Natural killer cell (primary cell): ENCODE results near the gene SLC24A3. TPM values are rescaled to one million over a fixed set of nuclear protein-coding genes. Genes with fewer than 3 reads are reported as not detected.
A peak's percentile ranks its signal among the peaks of the same experiment; 100 is the strongest.

Source experiments
- ATAC-seq, 3 donors: fragments of 150-1000 bp in 2 of 3; fragments of 200-7000 bp in 1 of 3; cut with Tn5 transposase; 1 replicate in 1 of 3; 2 replicates in 2 of 3; pipeline ENCODE4 v1.10.0; 2021; ENCODE audit warnings: mild to moderate bottlenecking in 2 of 3, moderate library complexity in 2 of 3
- DNase-seq, 2 donors: peaks; one replicate each; pipeline versions ENCODE4 v3.0.0 to v3.0.0-alpha.2; 2013 to 2021; ENCODE audit warnings: mixed read lengths in 1 of 2
- H3K27ac ChIP-seq: one replicate; pipeline ENCODE4 v1.5.1; 2013; ENCODE audit warnings: mild to moderate bottlenecking, low read length
- H3K27me3 ChIP-seq: one replicate; pipeline ENCODE4 v1.6.1; 2013; ENCODE audit warnings: low read length; ENCODE audit not compliant: control insufficient read depth, insufficient read depth
- H3K36me3 ChIP-seq: one replicate; pipeline ENCODE4 v1.6.1; 2013; ENCODE audit warnings: low read length; ENCODE audit not compliant: control insufficient read depth, insufficient read depth
- H3K4me1 ChIP-seq: one replicate; pipeline ENCODE4 v1.6.1; 2013; ENCODE audit warnings: low read length; ENCODE audit not compliant: control insufficient read depth, insufficient read depth
- H3K4me3 ChIP-seq: one replicate; pipeline ENCODE4 v1.5.1; 2013; ENCODE audit warnings: low read length
- H3K9me3 ChIP-seq: one replicate; pipeline ENCODE4 v1.6.1; 2013; ENCODE audit warnings: low read length; ENCODE audit not compliant: control insufficient read depth, insufficient read depth
- H3K27ac Mint-ChIP-seq, 2 donors: one replicate each; pipeline ENCODE4 v1.8.0; 2022; ENCODE audit warnings: mild to moderate bottlenecking in 2 of 2, mixed read lengths in 2 of 2, moderate library complexity in 1 of 2
- H3K27me3 Mint-ChIP-seq, 2 donors: one replicate each; pipeline ENCODE4 v1.8.0; 2022; ENCODE audit warnings: low read depth in 2 of 2, mixed read lengths in 2 of 2
- H3K36me3 Mint-ChIP-seq: one replicate; pipeline ENCODE4 v1.8.0; 2022; ENCODE audit warnings: mixed read lengths
- H3K4me1 Mint-ChIP-seq, 2 donors: one replicate each; pipeline ENCODE4 v1.8.0; 2022; ENCODE audit warnings: mixed read lengths in 2 of 2
- H3K4me3 Mint-ChIP-seq: one replicate; pipeline ENCODE4 v1.8.0; 2022; ENCODE audit warnings: mild to moderate bottlenecking, moderate library complexity, mixed read lengths
- H3K9me3 Mint-ChIP-seq, 2 donors: one replicate each; pipeline ENCODE4 v1.8.0; 2022; ENCODE audit warnings: mixed read lengths in 2 of 2
- WGBS: methylation state at CpG from one replicate; pipeline ENCODE4 v1.1.7; 2013; ENCODE audit warnings: missing lambda C conversion rate; ENCODE audit not compliant: insufficient coverage; 5-methylcytosine and 5-hydroxymethylcytosine counted together
- intact Hi-C: fragments of 100-400 bp; cut with micrococcal nuclease; formaldehyde crosslinking; loops from one replicate; pipeline ENCODE4 v1.14.2; 2022
- total RNA-seq, 4 donors: library from RNA; stranded (reverse); fragments of 120-200 nt in 1 of 4; gene quantifications; one replicate each; pipeline versions ENCODE4 v1.2.3 to v1.2.4, GENCODE V29; 2013 to 2022
- TF ChIP-seq, protein P1 (sequence below): fragments of 200-600 bp; IDR thresholded peaks from one replicate; pipeline ENCODE4 v1.8.0; 2022; ENCODE audit warnings: antibody characterized with exemption

Gene SLC24A3
- total RNA-seq, 3 donors from 2014 or later (not counting 1 experiment from before 2014, with no cell fraction given): 0.09 to 5.5 (median 0.99) TPM

DNA sequence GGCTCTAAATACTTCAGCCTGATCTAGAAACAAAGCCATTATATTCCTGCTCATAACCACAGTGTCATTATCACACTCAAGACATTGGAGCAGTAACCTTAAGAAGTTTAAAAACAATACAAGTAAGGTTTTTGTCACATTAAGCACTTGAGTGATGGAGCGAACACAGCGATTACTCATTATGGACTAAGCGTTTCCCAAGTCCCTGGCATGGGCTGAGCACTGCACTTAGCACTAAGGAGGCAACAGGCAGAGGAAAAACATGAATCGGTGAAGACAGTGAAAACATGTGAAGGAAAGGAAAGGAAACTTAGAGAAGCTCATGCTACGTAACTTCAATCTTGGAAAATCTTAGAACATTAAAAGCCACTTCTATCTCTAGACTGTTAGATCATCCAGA, 108.7 kb downstream of the SLC24A3 start:
- no peak overlapping the region for H3K4me3 Mint-ChIP-seq
- H3K9me3 Mint-ChIP-seq: no peaks in the 10 kb centered on the region
- H3K4me3 ChIP-seq: no peak overlapping the region
- DNase-seq (no peak), ATAC-seq (no peak)
- WGBS: 95% methylated on average over 4 of the region's 5 CpGs
- H3K4me1 ChIP-seq: peaks cover 12% of the 10 kb centered on the region
- TF ChIP-seq, protein P1, sequence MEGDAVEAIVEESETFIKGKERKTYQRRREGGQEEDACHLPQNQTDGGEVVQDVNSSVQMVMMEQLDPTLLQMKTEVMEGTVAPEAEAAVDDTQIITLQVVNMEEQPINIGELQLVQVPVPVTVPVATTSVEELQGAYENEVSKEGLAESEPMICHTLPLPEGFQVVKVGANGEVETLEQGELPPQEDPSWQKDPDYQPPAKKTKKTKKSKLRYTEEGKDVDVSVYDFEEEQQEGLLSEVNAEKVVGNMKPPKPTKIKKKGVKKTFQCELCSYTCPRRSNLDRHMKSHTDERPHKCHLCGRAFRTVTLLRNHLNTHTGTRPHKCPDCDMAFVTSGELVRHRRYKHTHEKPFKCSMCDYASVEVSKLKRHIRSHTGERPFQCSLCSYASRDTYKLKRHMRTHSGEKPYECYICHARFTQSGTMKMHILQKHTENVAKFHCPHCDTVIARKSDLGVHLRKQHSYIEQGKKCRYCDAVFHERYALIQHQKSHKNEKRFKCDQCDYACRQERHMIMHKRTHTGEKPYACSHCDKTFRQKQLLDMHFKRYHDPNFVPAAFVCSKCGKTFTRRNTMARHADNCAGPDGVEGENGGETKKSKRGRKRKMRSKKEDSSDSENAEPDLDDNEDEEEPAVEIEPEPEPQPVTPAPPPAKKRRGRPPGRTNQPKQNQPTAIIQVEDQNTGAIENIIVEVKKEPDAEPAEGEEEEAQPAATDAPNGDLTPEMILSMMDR: no peak
- H3K36me3 ChIP-seq: no peaks in the 10 kb centered on the region
- peaks cover 17 to 23% of the 10 kb centered on the region in 2 donors for H3K4me1 Mint-ChIP-seq
- H3K36me3 Mint-ChIP-seq: no peaks in the 10 kb centered on the region
- H3K27ac Mint-ChIP-seq: no peak overlapping the region
- H3K27me3 Mint-ChIP-seq: peaks cover 0 to 2% of the 10 kb centered on the region in 2 donors
- no peaks in the 10 kb centered on the region for H3K9me3 ChIP-seq
- intact Hi-C loops: no loop called here
- no peak overlapping the region for H3K27ac ChIP-seq
- no peaks in the 10 kb centered on the region for H3K27me3 ChIP-seq

- intact Hi-C loops: no loop called here
- Histone ChIP-seq H3K9me3 (no peaks in the 10 kb centered on the region), H3K36me3 (no peaks in the 10 kb centered on the region), H3K27ac (no peak overlapping the region), H3K4me3 (no peak overlapping the region), H3K27me3 (no peaks in the 10 kb centered on the region), H3K4me1 (peaks cover 10% of the 10 kb centered on the region)
- Mint-ChIP-seq H3K9me3 (no peaks in the 10 kb centered on the region), H3K4me1 (peaks cover 11 to 17% of the 10 kb centered on the region in 2 donors), H3K36me3 (no peaks in the 10 kb centered on the region), H3K4me3 (no peak overlapping the region), H3K27me3 (peaks cover 0 to 2% of the 10 kb centered on the region in 2 donors), H3K27ac (no peak overlapping the region)
- WGBS: 78% methylated on average over 5 of the region's 12 CpGs
- DNase-seq (no peak), ATAC-seq (no peak)
- TF ChIP-seq, protein P1: no peak
Observed at GRCh38 chr20:19322061-19322985, 109.9 kb downstream of the SLC24A3 start.

GRCh38 chr20:19327401-19327800, 115.0 kb downstream of the SLC24A3 start:
- TF ChIP-seq, protein P1: no peak
- H3K9me3 Mint-ChIP-seq: peaks cover 0 to 2% of the 10 kb centered on the region in 2 donors
- H3K4me1 ChIP-seq: no peaks in the 10 kb centered on the region
- ATAC-seq (peak in 2 of 3 donors; percentile 7 to 25), DNase-seq (no peak)
- no peak overlapping the region for H3K27ac ChIP-seq
- H3K27me3 Mint-ChIP-seq: peaks cover 19% of the 10 kb centered on the region in 2 donors
- no peaks in the 10 kb centered on the region for H3K36me3 ChIP-seq
- 26% methylated on average over 5 of the region's 5 CpGs for WGBS
- intact Hi-C loops: no loop called here
- H3K27ac Mint-ChIP-seq: no peak overlapping the region
- peaks cover 0 to 4% of the 10 kb centered on the region in 2 donors for H3K4me1 Mint-ChIP-seq
- no peaks in the 10 kb centered on the region for H3K9me3 ChIP-seq
- no peak overlapping the region for H3K4me3 ChIP-seq
- no peaks in the 10 kb centered on the region for H3K27me3 ChIP-seq
- no peaks in the 10 kb centered on the region for H3K36me3 Mint-ChIP-seq
- H3K4me3 Mint-ChIP-seq: no peak overlapping the region
